ENCODE data around the gene IGFLR1. TPM values are rescaled to one million over a fixed set of nuclear protein-coding genes. Genes with fewer than 3 reads are reported as not detected.

IGFLR1 gene
- total RNA-seq, 1 donor: 0.43 TPM

GRCh38 chr19:35788205-35788960, 46.1 kb upstream of the IGFLR1 start:
- no peak for DNase-seq (ENCODE audit: low read depth)
- TF ChIP-seq, protein P1, sequence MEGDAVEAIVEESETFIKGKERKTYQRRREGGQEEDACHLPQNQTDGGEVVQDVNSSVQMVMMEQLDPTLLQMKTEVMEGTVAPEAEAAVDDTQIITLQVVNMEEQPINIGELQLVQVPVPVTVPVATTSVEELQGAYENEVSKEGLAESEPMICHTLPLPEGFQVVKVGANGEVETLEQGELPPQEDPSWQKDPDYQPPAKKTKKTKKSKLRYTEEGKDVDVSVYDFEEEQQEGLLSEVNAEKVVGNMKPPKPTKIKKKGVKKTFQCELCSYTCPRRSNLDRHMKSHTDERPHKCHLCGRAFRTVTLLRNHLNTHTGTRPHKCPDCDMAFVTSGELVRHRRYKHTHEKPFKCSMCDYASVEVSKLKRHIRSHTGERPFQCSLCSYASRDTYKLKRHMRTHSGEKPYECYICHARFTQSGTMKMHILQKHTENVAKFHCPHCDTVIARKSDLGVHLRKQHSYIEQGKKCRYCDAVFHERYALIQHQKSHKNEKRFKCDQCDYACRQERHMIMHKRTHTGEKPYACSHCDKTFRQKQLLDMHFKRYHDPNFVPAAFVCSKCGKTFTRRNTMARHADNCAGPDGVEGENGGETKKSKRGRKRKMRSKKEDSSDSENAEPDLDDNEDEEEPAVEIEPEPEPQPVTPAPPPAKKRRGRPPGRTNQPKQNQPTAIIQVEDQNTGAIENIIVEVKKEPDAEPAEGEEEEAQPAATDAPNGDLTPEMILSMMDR (IDR thresholded peaks at IDR 0.05; ENCODE audit: insufficient read depth, low read depth, low read length): no peak
- no peak overlapping the region for H3K4me3 ChIP-seq (ENCODE audit: low read depth, low read length)

- no peak overlapping the region for H3K4me3 ChIP-seq (ENCODE audit: low read depth, low read length)
- DNase-seq (ENCODE audit: low read depth): no peak
- TF ChIP-seq, protein P1 (IDR thresholded peaks at IDR 0.05; ENCODE audit: insufficient read depth, low read depth, low read length): no peak
Measured at GRCh38 chr19:35787227-35787799, 45.1 kb upstream of the IGFLR1 start.

GRCh38 chr19:35786299-35787160, 44.3 kb upstream of the IGFLR1 start:
- no peak overlapping the region for H3K4me3 ChIP-seq (ENCODE audit: low read depth, low read length)
- TF ChIP-seq, protein P1 (IDR thresholded peaks at IDR 0.05; ENCODE audit: insufficient read depth, low read depth, low read length): no peak
- no peak for DNase-seq (ENCODE audit: low read depth)

DNA sequence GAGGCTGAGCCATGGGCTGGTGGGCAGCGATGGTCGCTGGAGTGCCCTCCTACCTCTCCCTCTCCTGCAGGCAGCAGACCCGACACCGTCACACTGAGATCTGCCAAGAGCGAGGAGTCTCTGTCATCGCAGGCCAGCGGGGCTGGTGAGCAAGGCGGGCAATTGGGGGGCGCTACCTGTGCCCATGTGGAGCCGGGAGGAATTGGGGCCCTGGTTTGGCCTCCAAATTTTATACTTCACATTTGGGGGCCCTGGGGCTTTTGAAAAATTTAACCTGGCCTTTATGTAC, 43.0 kb upstream of the IGFLR1 start:
- TF ChIP-seq, protein P1 (IDR thresholded peaks at IDR 0.05; ENCODE audit: insufficient read depth, low read depth, low read length): no peak
- DNase-seq (ENCODE audit: low read depth): no peak
- H3K4me3 ChIP-seq (ENCODE audit: low read depth, low read length): no peak overlapping the region

GRCh38 chr19:35784503-35785338, 42.5 kb upstream of the IGFLR1 start:
- TF ChIP-seq, protein P1 (IDR thresholded peaks at IDR 0.05; ENCODE audit: insufficient read depth, low read depth, low read length): no peak
- DNase-seq (ENCODE audit: low read depth): no peak
- H3K4me3 ChIP-seq (ENCODE audit: low read depth, low read length): no peak overlapping the region
